DND-41 (cell line): ENCODE measurements around the gene TMOD2.
A peak's percentile ranks its signal among the peaks of the same experiment; 100 is the strongest.

ENCODE experiments used
- ATAC-seq: fragments of 200-7000 bp; cut with Tn5 transposase; 3 replicates; pipeline ENCODE4 v1.9.1; 2021; ENCODE audit warnings: low read depth; ENCODE audit not compliant: insufficient read depth
- DNase-seq: peaks from one replicate; pipeline ENCODE4 v3.0.0-alpha.2; 2020
- H2AFZ ChIP-seq: 2 replicates; pipeline ENCODE4 v1.6.0; 2012; ENCODE audit warnings: low read depth, low read length
- H3K27ac ChIP-seq: 2 replicates; pipeline ENCODE4 v1.5.1; 2012; ENCODE audit warnings: low read length, inconsistent platforms
- H3K27me3 ChIP-seq: fragments of 200-600 bp; sonication (generic); 2 replicates; pipeline ENCODE4 v1.6.0; 2012; ENCODE audit warnings: low read length, mild to moderate bottlenecking, inconsistent platforms; ENCODE audit not compliant: insufficient read depth, poor library complexity
- H3K36me3 ChIP-seq: 2 replicates; pipeline ENCODE4 v1.5.1; 2012; ENCODE audit warnings: low read length, inconsistent platforms; ENCODE audit not compliant: insufficient read depth
- H3K4me1 ChIP-seq: 2 replicates; pipeline ENCODE4 v1.5.1; 2012; ENCODE audit warnings: mild to moderate bottlenecking, low read length; ENCODE audit not compliant: insufficient read depth
- H3K4me2 ChIP-seq: 2 replicates; pipeline ENCODE4 v1.6.0; 2012; ENCODE audit warnings: mild to moderate bottlenecking, moderate library complexity, low read length, inconsistent platforms; ENCODE audit not compliant: insufficient read depth
- H3K4me3 ChIP-seq, 2 experiments: fragments of 200-600 bp in 1 of 2; shearing (Covaris generic) in 1 of 2; 2 replicates each; pipeline ENCODE4 v1.5.1; 2012 to 2016; ENCODE audit warnings: inconsistent platforms in 2 of 2, low read length in 2 of 2, mild to moderate bottlenecking in 2 of 2, low read depth in 1 of 2, moderate library complexity in 1 of 2
- H3K79me2 ChIP-seq: 2 replicates; pipeline ENCODE4 v1.6.0; 2012; ENCODE audit warnings: low read length, inconsistent platforms; ENCODE audit not compliant: insufficient read depth
- H3K9ac ChIP-seq: 2 replicates; pipeline ENCODE4 v1.6.0; 2012; ENCODE audit warnings: low read depth, mild to moderate bottlenecking, inconsistent platforms, low read length, moderate library complexity
- H3K9me3 ChIP-seq: 2 replicates; pipeline ENCODE4 v1.5.1; 2012; ENCODE audit warnings: low read length, moderate library complexity, mild to moderate bottlenecking, inconsistent platforms; ENCODE audit not compliant: insufficient read depth, severe bottlenecking
- H4K20me1 ChIP-seq: 2 replicates; pipeline ENCODE4 v1.6.0; 2012; ENCODE audit warnings: low read length; ENCODE audit not compliant: insufficient read depth
- EZH2 ChIP-seq: IDR thresholded peaks from 3 replicates; pipeline ENCODE4 v1.6.1; 2012; ENCODE audit warnings: borderline replicate concordance, low read depth, mild to moderate bottlenecking, moderate library complexity, low read length, inconsistent platforms; ENCODE audit not compliant: severe bottlenecking
- TF ChIP-seq, protein P1 (sequence below): IDR thresholded peaks from 2 replicates; pipeline ENCODE4 v1.5.1; 2012; ENCODE audit warnings: borderline replicate concordance, low read length, moderate library complexity, mild to moderate bottlenecking; ENCODE audit not compliant: poor library complexity, severe bottlenecking; ENCODE audit errors: extremely low read depth

TMOD2 gene

DNA sequence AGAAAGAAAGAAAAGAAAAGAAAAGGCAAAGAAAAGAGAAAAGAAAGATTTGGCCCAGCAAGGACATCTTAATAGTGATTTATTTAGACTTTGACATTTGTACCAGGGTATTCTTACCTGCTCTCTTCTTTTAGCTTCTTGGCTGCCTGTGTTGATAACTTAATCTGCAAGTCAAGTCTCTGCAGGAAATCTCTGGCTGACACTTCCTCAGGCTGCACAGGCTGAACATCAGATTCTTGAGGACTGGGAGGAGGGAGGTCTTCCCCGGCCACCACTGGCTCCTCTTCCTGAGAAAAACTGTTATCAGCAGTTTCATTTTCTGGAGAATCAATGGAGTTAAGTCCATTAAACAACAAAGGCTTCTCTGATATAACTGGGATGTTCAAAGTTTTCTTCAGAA lies 26.7 kb upstream of the TMOD2 start:
- H3K79me2 ChIP-seq = peaks cover 29% of the 10 kb centered on the region
- no peak overlapping the region for H3K4me2 ChIP-seq
- H3K9ac ChIP-seq = no peak overlapping the region
- H3K27me3 ChIP-seq = no peaks in the 10 kb centered on the region
- H3K27ac ChIP-seq = no peak overlapping the region
- DNase-seq = no peak
- TF ChIP-seq EZH2 = no peak
- TF ChIP-seq, protein P1, sequence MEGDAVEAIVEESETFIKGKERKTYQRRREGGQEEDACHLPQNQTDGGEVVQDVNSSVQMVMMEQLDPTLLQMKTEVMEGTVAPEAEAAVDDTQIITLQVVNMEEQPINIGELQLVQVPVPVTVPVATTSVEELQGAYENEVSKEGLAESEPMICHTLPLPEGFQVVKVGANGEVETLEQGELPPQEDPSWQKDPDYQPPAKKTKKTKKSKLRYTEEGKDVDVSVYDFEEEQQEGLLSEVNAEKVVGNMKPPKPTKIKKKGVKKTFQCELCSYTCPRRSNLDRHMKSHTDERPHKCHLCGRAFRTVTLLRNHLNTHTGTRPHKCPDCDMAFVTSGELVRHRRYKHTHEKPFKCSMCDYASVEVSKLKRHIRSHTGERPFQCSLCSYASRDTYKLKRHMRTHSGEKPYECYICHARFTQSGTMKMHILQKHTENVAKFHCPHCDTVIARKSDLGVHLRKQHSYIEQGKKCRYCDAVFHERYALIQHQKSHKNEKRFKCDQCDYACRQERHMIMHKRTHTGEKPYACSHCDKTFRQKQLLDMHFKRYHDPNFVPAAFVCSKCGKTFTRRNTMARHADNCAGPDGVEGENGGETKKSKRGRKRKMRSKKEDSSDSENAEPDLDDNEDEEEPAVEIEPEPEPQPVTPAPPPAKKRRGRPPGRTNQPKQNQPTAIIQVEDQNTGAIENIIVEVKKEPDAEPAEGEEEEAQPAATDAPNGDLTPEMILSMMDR = no peak
- H2AFZ ChIP-seq = no peak overlapping the region
- H3K9me3 ChIP-seq = no peaks in the 10 kb centered on the region
- H3K36me3 ChIP-seq = peaks cover 32% of the 10 kb centered on the region
- 0 out of 2 replicates have a peak, but pooled peaks cover under 1% of the 10 kb centered on the region for H3K4me1 ChIP-seq
- no peak for ATAC-seq
- H3K4me3 ChIP-seq = no peak overlapping the region
- peaks cover 8% of the 10 kb centered on the region; the same call in 1 of the 2 replicates for H4K20me1 ChIP-seq

DNA sequence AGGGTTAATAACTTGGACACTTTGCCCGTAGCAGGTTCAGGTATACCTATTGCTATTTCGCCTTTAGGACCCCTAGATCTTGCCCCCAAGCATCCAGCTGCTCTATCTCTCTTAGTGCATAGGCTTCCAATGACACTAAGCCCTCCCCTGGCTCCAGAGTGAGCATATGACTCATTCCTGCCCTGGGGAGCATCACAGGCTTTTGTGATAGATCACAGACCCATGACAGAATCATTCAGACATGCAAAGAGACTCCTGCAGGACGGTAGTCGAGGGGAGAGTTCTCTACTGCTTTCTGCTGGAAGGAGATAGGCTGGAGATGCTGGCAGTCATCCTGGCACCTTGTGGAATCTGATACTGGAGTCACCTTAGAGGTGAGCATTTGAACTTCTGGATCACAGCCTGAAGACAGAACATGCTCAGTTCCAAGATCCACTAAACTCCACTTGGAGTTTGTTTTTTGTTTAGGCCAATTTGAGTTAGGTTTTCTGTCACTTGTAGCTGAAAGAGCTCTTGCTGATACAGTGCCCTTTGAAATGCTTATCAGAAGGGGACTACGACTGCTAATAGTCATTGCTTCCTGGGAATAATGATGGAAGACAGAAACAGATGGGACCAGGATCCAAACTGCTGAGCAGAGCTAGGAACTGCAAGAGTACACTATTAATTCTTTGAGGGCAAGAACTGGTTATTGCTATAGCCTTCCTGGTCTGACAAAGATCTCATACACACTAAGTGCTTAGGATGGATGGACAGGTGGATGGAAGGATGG lies 24.9 kb upstream of the TMOD2 start:
- TF ChIP-seq EZH2 = no peak
- TF ChIP-seq, protein P1 = no peak
- H3K4me2 ChIP-seq = no peak overlapping the region
- peaks cover 27% of the 10 kb centered on the region for H3K36me3 ChIP-seq
- DNase-seq (no peak), ATAC-seq (peak; percentile 47; the same call in 1 of the 3 replicates)
- H3K9ac ChIP-seq = no peak overlapping the region
- H4K20me1 ChIP-seq = peaks cover 8% of the 10 kb centered on the region; the same call in 1 of the 2 replicates
- H3K79me2 ChIP-seq = peaks cover 46% of the 10 kb centered on the region
- H2AFZ ChIP-seq = no peak overlapping the region
- no peaks in the 10 kb centered on the region for H3K27me3 ChIP-seq
- H3K27ac ChIP-seq = no peak overlapping the region
- no peak overlapping the region for H3K4me3 ChIP-seq
- no peaks in the 10 kb centered on the region for H3K9me3 ChIP-seq
- peaks cover 16% of the 10 kb centered on the region for H3K4me1 ChIP-seq

DNA sequence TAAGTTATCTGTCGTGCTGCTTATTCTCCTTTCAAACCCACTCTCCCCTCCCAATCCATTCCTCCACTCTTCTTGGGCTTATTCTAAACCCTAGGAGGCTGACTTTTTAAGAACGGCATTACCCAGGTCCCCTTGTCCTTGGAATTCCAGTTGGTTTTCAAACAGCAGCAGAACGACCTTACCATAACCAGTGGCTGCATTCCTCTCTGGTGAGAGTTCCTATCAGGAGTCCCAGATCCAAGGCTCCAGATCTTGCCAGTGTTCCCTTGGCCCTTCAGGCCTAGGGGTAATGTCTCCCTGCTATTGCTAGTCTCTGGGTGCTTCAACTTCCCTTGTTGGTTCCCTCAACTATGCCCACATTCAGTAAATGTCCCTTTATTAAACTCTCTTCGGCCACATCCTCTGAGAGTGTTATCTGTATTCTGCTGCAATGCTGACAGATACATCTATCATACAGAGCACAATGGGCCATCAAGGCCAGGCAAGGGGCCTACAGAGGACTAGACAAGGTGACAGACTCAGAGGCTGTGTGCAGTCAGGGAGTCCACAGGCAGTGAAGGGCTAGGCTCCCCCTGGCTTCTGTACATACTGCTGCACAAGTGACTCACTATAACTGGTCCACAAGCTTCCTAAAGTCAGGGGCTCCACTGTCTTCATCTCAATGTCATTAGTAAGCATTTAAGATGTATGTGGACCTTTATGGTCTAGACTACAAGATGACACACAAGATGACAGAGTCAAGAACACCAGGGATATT lies 24.1 kb upstream of the TMOD2 start:
- H3K4me2 ChIP-seq = no peak overlapping the region
- H3K27ac ChIP-seq = peak overlapping the region; percentile 33; the same call in 1 of the 2 replicates
- no peak for TF ChIP-seq EZH2
- TF ChIP-seq, protein P1 = peak; percentile 5
- H3K9me3 ChIP-seq = no peaks in the 10 kb centered on the region
- H3K79me2 ChIP-seq = peaks cover 49% of the 10 kb centered on the region
- no peak overlapping the region for H3K9ac ChIP-seq
- no peak overlapping the region for H2AFZ ChIP-seq
- DNase-seq = no peak
- no peak overlapping the region for H3K4me3 ChIP-seq
- H4K20me1 ChIP-seq = peaks cover 8% of the 10 kb centered on the region; the same call in 1 of the 2 replicates
- no peak for ATAC-seq
- peaks cover 20% of the 10 kb centered on the region for H3K36me3 ChIP-seq
- H3K27me3 ChIP-seq = no peaks in the 10 kb centered on the region
- peaks cover 24% of the 10 kb centered on the region for H3K4me1 ChIP-seq
